Thyroid gland (tissue), 4 donors: Measurements from ENCODE around the gene TENM3. TPM values are rescaled to one million over a fixed set of nuclear protein-coding genes. Genes with fewer than 3 reads are reported as not detected.

ENCODE experiments used
- DNase-seq, 2 donors: peaks; one replicate each; pipeline ENCODE4 v3.0.0-alpha.2; 2019
- H3K27ac ChIP-seq, 3 donors: fragments of 200-600 bp; sonication (generic); 1 replicate in 2 of 3; 2 replicates in 1 of 3; pipeline ENCODE4 v1.5.1; 2016 to 2019; ENCODE audit warnings: mild to moderate bottlenecking in 1 of 3, moderate library complexity in 1 of 3
- H3K27me3 ChIP-seq: fragments of 200-600 bp; sonication (generic); one replicate; pipeline ENCODE4 v1.5.1; 2019
- H3K36me3 ChIP-seq, 2 donors: fragments of 200-600 bp; sonication (generic); one replicate each; pipeline ENCODE4 v1.5.1; 2016 to 2019
- H3K4me1 ChIP-seq, 2 donors: fragments of 200-600 bp; sonication (generic); one replicate each; pipeline ENCODE4 v1.5.1; 2017 to 2019
- H3K4me3 ChIP-seq, 3 donors: fragments of 200-600 bp; sonication (generic); replicated peaks in 1 of 3; 1 replicate in 2 of 3; 2 replicates in 1 of 3; pipeline ENCODE4 v1.5.1; 2016; ENCODE audit warnings: mild to moderate bottlenecking in 1 of 3
- H3K9me3 ChIP-seq: fragments of 200-600 bp; sonication (generic); one replicate; pipeline ENCODE4 v1.5.1; 2017
- CTCF ChIP-seq, 6 experiments: fragments of 200-600 bp in 3 of 6; fragments of 450-650 bp in 3 of 6; sonication (generic) in 3 of 6; IDR thresholded peaks; one replicate each; pipeline ENCODE4 v1.5.1; 2016 to 2019; ENCODE audit warnings: antibody characterized with exemption in 6 of 6, mild to moderate bottlenecking in 2 of 6, inconsistent platforms in 1 of 6, moderate library complexity in 1 of 6
- POLR2A ChIP-seq, 2 donors: fragments of 450-650 bp; IDR thresholded peaks; one replicate each; pipeline ENCODE4 v1.6.1; 2017; ENCODE audit warnings: antibody characterized with exemption in 2 of 2, mild to moderate bottlenecking in 2 of 2, moderate library complexity in 1 of 2
- whole genome bisulfite sequencing, 2 donors: methylation state at CpG; one replicate each; pipeline ENCODE4 v1.1.5; 2017; 5-methylcytosine and 5-hydroxymethylcytosine counted together
- intact Hi-C: fragments of 100-400 bp; cut with DNase I; formaldehyde crosslinking; loops from one replicate; pipeline ENCODE4 v1.15.1; 2023
- total RNA-seq, 4 donors: library from RNA; depleted of rRNA; stranded (reverse); fragments of >200 nt; gene quantifications; one replicate each; pipeline ENCODE4 v1.2.3, GENCODE V29; 2016

Gene TENM3
- total RNA-seq, 4 donors from 2014 or later, result 41.8 to 82.2 (median 68.1) TPM

DNA sequence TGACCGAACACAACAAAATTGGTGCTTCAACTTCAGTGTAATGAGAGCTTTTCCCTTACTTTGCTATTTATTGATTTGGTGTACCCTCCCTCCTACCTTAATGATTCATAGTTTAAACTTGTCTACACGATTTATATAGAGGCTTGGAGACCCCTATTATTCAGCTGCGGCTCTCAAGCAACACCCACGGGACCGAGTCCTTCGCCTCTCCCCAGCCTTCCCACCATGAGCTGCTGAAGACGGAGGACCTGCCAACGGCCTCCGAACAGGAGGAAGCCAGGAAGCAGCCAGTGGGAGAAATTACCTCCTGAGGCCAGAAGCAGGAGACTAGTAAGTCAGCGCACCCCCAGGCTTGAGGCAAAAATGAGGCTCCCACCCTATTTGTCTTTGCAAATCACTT lies 595.3 kb downstream of the TENM3 start:
- no peak overlapping the region for H3K4me3 ChIP-seq
- DNase-seq, result no peak
- H3K9me3 ChIP-seq, result no peaks in the 10 kb centered on the region
- intact Hi-C loops, result no loop called here
- peaks cover 0 to 5% of the 10 kb centered on the region in 2 donors for H3K4me1 ChIP-seq
- WGBS, 2 donors, result 81 to 86% methylated on average over 10 of the region's 10 CpGs
- H3K36me3 ChIP-seq, result no peaks in the 10 kb centered on the region
- no peaks in the 10 kb centered on the region for H3K27me3 ChIP-seq
- TF ChIP-seq CTCF (IDR thresholded peaks at IDR 0.05), result no peak
- TF ChIP-seq POLR2A (IDR thresholded peaks at IDR 0.05), result no peak
- H3K27ac ChIP-seq, result no peak overlapping the region

DNA sequence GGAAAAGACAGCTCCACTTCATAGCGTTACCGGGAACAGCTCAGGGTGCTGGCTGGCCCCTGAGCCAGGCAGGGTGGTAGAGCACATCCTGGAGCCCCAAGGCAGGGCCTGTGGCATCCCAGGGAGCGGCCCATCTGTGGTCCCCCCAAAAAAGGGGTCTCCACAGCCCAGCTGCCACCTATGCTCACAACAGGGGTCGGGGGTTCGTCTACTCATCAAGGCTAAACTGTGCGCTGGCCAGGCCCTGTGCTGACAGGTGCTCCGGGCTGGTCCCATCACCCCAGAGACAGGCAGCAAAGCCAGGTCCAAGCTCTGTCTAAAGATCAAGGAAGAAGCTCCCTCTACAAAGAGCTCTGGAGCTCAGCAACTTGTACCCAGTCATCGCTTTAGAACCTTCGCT lies 596.1 kb downstream of the TENM3 start:
- no peak for TF ChIP-seq POLR2A (IDR thresholded peaks at IDR 0.05)
- no peak for TF ChIP-seq CTCF (IDR thresholded peaks at IDR 0.05)
- no peak overlapping the region for H3K4me3 ChIP-seq
- H3K27ac ChIP-seq, result no peak overlapping the region
- intact Hi-C loops, result no loop called here
- peaks cover 0 to 5% of the 10 kb centered on the region in 2 donors for H3K4me1 ChIP-seq
- no peaks in the 10 kb centered on the region for H3K9me3 ChIP-seq
- no peaks in the 10 kb centered on the region for H3K27me3 ChIP-seq
- no peaks in the 10 kb centered on the region for H3K36me3 ChIP-seq
- no peak for DNase-seq
- WGBS, 2 donors, result 90 to 92% methylated on average over 5 to 8 of the region's 9 CpGs

- Histone ChIP-seq H3K27ac (no peak overlapping the region), H3K9me3 (no peaks in the 10 kb centered on the region), H3K4me3 (no peak overlapping the region), H3K4me1 (peaks cover 0 to 5% of the 10 kb centered on the region in 2 donors), H3K27me3 (no peaks in the 10 kb centered on the region), H3K36me3 (no peaks in the 10 kb centered on the region)
- no peak for TF ChIP-seq POLR2A (IDR thresholded peaks at IDR 0.05)
- TF ChIP-seq CTCF (IDR thresholded peaks at IDR 0.05), result no peak
- DNase-seq, result no peak
- intact Hi-C loops, result no loop called here
- WGBS, 2 donors, result 87 to 94% methylated on average over 10 of the region's 10 CpGs
These were observed 596.9 kb downstream of the TENM3 start for GRCh38 chr4:182840108-182840507.

DNA sequence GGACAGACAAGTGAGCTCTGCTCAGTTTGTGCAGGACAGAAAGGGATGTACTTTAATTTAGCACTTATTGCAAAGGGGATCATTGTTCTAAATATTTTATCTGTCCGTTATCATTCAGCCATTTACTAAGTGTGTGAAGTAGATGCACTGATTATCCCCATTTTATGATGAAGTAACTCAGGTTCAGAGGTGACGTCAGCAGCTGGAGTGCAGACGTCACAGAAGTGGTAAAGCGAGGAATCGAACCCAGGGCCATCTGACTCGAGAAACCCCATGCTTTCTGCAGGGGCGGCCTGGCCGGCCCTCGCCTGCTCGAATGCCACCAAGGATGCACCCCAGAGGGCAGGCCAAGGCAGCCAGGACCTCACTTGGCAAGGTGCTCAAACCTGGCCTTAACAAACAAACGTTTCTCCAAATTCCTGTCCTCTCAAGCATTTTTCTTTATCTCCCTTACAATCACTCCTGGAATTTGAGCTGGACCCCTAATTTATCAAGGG lies 599.0 kb downstream of the TENM3 start:
- peak; percentile 22 to 37 for DNase-seq
- WGBS, 2 donors, result 57 to 63% methylated on average over 11 of the region's 11 CpGs
- Histone ChIP-seq H3K4me3 (no peak overlapping the region), H3K9me3 (no peaks in the 10 kb centered on the region), H3K27ac (peak overlapping the region in 1 of 3 donors; percentile 12), H3K27me3 (no peaks in the 10 kb centered on the region), H3K36me3 (no peaks in the 10 kb centered on the region), H3K4me1 (peaks cover 0 to 5% of the 10 kb centered on the region in 2 donors)
- intact Hi-C loops, result no loop called here
- TF ChIP-seq POLR2A (IDR thresholded peaks at IDR 0.05), result no peak
- TF ChIP-seq CTCF (IDR thresholded peaks at IDR 0.05), result no peak

DNA sequence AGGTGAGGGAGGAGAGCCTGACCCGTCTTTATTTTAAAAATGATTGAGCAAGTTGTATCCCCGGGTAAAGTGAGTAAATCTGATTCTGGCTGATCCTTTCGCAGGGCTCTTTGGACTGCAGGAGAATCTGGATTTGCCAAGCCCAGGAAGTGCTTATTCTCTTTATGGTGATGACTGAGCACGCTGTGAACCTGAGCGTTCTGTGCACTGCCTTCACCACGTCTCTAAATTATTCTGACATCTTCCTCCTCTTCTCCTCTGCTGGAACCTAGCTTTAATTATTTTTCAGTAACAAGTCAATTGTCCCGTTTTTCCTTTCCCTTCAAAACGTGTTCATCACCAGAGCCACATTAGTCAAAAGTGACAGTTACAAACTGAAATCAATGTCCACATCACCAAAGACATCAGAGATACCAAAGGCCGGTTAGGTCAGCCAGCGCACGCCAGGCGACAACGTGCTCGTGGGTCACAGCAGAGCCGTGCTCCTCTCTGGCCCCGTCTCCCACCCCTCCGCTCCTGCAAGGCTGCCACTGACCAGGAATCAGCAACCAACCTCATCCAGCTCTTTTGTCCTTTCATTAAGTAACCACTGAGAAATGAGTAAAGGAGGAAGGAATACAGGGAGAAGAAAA lies 599.7 kb downstream of the TENM3 start:
- intact Hi-C loops, result no loop called here
- DNase-seq, result no peak
- WGBS, 2 donors, result 67 to 74% methylated on average over 17 of the region's 17 CpGs
- peaks cover 0 to 5% of the 10 kb centered on the region in 2 donors for H3K4me1 ChIP-seq
- TF ChIP-seq CTCF (IDR thresholded peaks at IDR 0.05) (no peak), POLR2A (IDR thresholded peaks at IDR 0.05) (no peak)
- peak overlapping the region in 1 of 3 donors; percentile 12 for H3K27ac ChIP-seq
- no peak overlapping the region for H3K4me3 ChIP-seq
- H3K27me3 ChIP-seq, result no peaks in the 10 kb centered on the region
- no peaks in the 10 kb centered on the region for H3K36me3 ChIP-seq
- no peaks in the 10 kb centered on the region for H3K9me3 ChIP-seq
